Keratinocyte (primary cell): ENCODE results near the gene PPP1R16B.

ENCODE experiments used
- CTCF ChIP-seq, 3 experiments: IDR thresholded peaks in 1 of 3; conservative IDR thresholded peaks in 1 of 3; optimal IDR thresholded peaks in 1 of 3; 2 replicates in 2 of 3; 3 replicates in 1 of 3; pipeline versions ENCODE3 to v1.5.1; 2011; ENCODE audit warnings: low read length in 3 of 3, mild to moderate bottlenecking in 3 of 3, moderate library complexity in 2 of 3, control low read depth in 1 of 3, inconsistent platforms in 1 of 3; ENCODE audit not compliant: insufficient read depth in 2 of 3; ENCODE audit errors: extremely low read depth in 1 of 3
- EZH2 ChIP-seq: IDR thresholded peaks from one replicate; pipeline ENCODE4 v1.6.1; 2012; ENCODE audit warnings: inconsistent platforms, mild to moderate bottlenecking, low read length, moderate library complexity

DNA sequence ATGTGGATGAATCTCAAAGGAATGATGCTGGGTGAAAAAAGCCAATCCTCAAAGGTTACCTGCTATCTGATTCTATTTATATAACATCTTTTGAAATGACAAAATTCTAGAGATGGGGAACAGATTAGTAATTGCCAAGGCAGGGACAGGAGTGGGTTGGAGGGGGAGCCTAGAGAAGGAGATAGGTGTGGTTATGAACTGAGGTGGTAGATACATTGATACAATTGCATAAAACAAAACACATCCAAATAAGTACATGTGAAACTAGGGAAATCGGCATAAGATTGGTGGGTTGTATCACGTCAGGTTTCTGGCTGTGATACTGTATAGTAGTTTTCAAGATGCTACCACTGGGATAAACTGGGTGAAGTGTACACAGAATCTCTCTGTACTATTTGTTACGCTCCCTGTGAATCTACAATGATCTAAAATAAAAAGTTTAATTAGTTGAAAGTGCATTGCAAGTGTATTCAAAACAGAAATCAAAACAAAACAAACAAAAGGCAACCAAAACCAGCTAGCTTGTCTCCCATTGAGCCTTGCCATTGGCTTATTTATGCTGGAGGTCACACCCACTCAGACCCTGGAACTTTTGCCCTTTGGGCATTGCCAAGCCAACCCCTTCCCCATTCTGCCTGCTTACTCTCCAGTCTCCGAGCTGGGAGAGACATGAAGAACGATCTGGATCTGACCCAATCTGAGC, 27.8 kb downstream of the PPP1R16B start:
- TF ChIP-seq CTCF (optimal IDR thresholded peaks at IDR 0.05 in 1 of 3, IDR thresholded peaks at IDR 0.05 in 1 of 3, conservative IDR thresholded peaks at IDR 0.05 in 1 of 3; ENCODE audit: extremely low read depth in 1 of 3, insufficient read depth in 2 of 3, low read length in 3 of 3) (no peak), EZH2 (no peak)
